HEK293T (cell line): ENCODE measurements around the gene OR5A1.

Experiments
- CTCF ChIA-PET: fragments of 350-600 bp; formaldehyde crosslinking; extraction: SDS; loops from one replicate; lab custom pipeline; 2021; ENCODE audit warnings: antibody characterized with exemption, inconsistent platforms; lab: Yijun Ruan, JAX
- POLR2A ChIA-PET: fragments of 350-600 bp; formaldehyde crosslinking; extraction: SDS; loops from one replicate; lab custom pipeline; 2020; ENCODE audit warnings: antibody characterized with exemption, inconsistent platforms; lab: Yijun Ruan, JAX
- DNase-seq: peaks from one replicate; pipeline ENCODE4 v3.0.0; 2012; ENCODE audit warnings: mixed read lengths; ENCODE audit errors: extremely low spot score
- ARNT ChIP-seq: fragments of 450-650 bp; IDR thresholded peaks from 2 replicates; pipeline ENCODE4 v1.6.1; 2017; ENCODE audit warnings: mild to moderate bottlenecking
- BHLHE40 ChIP-seq: fragments of 450-650 bp; IDR thresholded peaks from 2 replicates; pipeline ENCODE4 v1.6.1; 2016; ENCODE audit warnings: mild to moderate bottlenecking, moderate library complexity, borderline replicate concordance
- CTBP1 ChIP-seq: fragments of 450-650 bp; IDR thresholded peaks from 2 replicates; pipeline ENCODE4 v1.6.1; 2016; ENCODE audit warnings: borderline replicate concordance
- ELF4 ChIP-seq: fragments of 450-650 bp; IDR thresholded peaks from 2 replicates; pipeline ENCODE4 v1.6.1; 2017; ENCODE audit warnings: antibody characterized with exemption
- FOXA1 ChIP-seq: fragments of 450-650 bp; IDR thresholded peaks from 2 replicates; pipeline ENCODE4 v1.6.1; 2016; ENCODE audit warnings: mild to moderate bottlenecking
- FOXK2 ChIP-seq: fragments of 450-650 bp; IDR thresholded peaks from 2 replicates; pipeline ENCODE4 v1.6.1; 2016; ENCODE audit warnings: mild to moderate bottlenecking
- FOXM1 ChIP-seq: fragments of 450-650 bp; IDR thresholded peaks from 2 replicates; pipeline ENCODE4 v1.6.1; 2017; ENCODE audit warnings: mild to moderate bottlenecking, borderline replicate concordance
- HDGF ChIP-seq: fragments of 450-650 bp; IDR thresholded peaks from 2 replicates; pipeline ENCODE4 v1.6.1; 2017; ENCODE audit warnings: antibody characterized with exemption, borderline replicate concordance
- L3MBTL2 ChIP-seq: fragments of 450-650 bp; conservative IDR thresholded peaks from 2 replicates; pipeline ENCODE4 v1.6.1; 2016; ENCODE audit warnings: mild to moderate bottlenecking
- LEF1 ChIP-seq: fragments of 450-650 bp; IDR thresholded peaks from 2 replicates; pipeline ENCODE4 v1.6.1; 2017; ENCODE audit warnings: mild to moderate bottlenecking, borderline replicate concordance
- NFRKB ChIP-seq: fragments of 450-650 bp; IDR thresholded peaks from 2 replicates; pipeline ENCODE4 v1.6.1; 2016; ENCODE audit warnings: mild to moderate bottlenecking, moderate library complexity
- PKNOX1 ChIP-seq: fragments of 450-650 bp; IDR thresholded peaks from 2 replicates; pipeline ENCODE4 v1.6.1; 2016
- SP1 ChIP-seq: fragments of 450-650 bp; IDR thresholded peaks from 2 replicates; pipeline ENCODE4 v1.6.1; 2017
- SUZ12 ChIP-seq: fragments of 450-650 bp; IDR thresholded peaks from 2 replicates; pipeline ENCODE4 v1.6.1; 2016; ENCODE audit warnings: mild to moderate bottlenecking
- TARDBP ChIP-seq: fragments of 450-650 bp; IDR thresholded peaks from 2 replicates; pipeline ENCODE4 v1.6.1; 2016
- ZNF384 ChIP-seq: fragments of 450-650 bp; IDR thresholded peaks from 2 replicates; pipeline ENCODE4 v1.6.1; 2016

Gene OR5A1

DNA sequence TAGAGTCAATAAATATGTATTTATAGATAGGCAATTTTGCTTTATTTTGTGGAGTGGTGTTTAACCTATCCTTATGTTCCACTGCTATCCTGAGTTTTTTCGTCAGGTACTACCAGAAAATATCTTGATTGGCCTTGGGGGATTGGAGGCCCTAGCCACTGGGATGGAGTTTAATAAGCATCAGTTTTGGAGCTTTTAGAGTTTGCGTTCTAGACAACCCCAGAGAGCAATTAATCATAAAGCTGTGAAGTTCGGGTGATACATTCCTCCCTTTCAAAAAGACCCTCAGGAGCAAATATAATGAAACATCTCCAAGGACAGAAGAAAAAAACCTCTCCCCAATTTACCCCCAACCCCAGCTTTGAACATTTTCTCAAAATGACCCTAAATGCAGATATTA is at the start of gene OR5A1:
Gene OR5A1, plus strand, starts transcription at position 301 of the 400 bp plus-strand sequence. CDS start 6,700 bp downstream, outside the sequence.
- ChIA-PET CTCF (no interaction called here), POLR2A (no interaction called here)
- DNase-seq, result no peak
- TF ChIP-seq ARNT (no peak), FOXK2 (no peak), SUZ12 (no peak), FOXA1 (no peak), SP1 (no peak), NFRKB (no peak), LEF1 (no peak), HDGF (no peak), PKNOX1 (no peak), L3MBTL2 (no peak), ZNF384 (no peak), ELF4 (no peak), TARDBP (no peak), FOXM1 (no peak), BHLHE40 (no peak), CTBP1 (no peak)

DNA sequence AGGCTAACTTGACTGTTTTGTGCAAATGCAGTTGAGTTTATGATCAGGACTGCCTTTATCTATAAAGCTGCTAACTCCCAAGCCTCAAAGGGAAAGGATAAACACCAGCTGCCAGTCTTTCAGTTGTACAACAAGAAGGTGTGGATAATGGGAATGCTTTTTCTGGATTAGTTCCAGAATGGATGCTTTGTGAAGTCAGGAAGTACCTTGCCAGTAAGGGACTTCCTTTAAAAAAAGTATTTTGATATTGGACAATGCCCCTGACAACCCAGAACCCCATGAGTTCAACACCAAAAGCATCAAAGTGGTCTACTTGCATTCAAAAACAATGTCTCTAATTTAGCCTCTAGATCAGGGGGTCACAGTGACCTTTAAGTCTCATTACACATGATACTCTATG is 42.1 kb upstream of the OR5A1 start:
- ChIA-PET CTCF (no interaction called here), POLR2A (no interaction called here)
- no peak for TF ChIP-seq FOXA1
- no peak for TF ChIP-seq FOXM1
- no peak for TF ChIP-seq NFRKB
- TF ChIP-seq L3MBTL2, result no peak
- TF ChIP-seq SP1, result no peak
- no peak for TF ChIP-seq ZNF384
- no peak for TF ChIP-seq PKNOX1
- TF ChIP-seq HDGF, result no peak
- no peak for TF ChIP-seq BHLHE40
- TF ChIP-seq LEF1, result no peak
- no peak for TF ChIP-seq ELF4
- no peak for TF ChIP-seq SUZ12
- no peak for DNase-seq

DNA sequence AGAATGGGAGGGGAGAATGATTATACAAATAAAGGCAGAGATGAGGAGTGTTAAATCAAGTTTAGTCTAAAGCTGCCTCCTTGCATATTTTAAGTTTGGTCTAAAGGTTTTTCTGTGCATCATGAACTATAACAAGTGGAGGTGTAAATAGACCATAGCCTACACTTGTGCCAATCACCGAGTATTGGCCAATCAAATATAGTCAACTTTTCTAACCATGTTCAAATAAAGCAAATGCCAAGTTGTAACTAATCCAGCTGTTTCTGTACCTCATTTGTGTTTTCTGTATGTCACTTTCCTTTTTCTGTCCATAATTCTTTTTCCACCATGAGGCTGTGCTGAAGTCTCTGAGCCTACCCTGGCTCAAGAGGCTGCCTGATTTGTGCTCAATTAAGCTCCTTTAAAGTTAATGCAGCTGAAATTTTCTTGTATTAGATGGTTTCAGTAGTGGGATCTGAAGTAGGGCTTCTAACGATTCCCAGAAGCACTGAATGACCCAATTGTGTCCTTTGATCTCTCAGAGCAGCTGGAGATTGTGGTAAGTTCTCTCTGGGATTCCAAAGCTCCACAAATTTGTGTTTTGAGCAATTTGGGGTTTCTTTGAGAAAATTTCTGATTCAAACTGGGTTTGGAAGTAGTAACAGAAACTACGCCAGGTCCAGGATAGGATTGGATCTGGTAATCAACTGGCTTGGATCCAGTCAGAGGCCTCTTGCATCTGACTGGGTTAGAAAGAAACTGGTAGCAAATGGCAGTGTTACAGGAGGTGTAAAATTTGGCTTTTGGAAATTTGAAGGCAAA is 35.6 kb upstream of the OR5A1 start:
- ChIA-PET CTCF (interaction anchor here (0.6 kb wide), 1 partner anchor 61 kb away, joined by 5 read pairs; no protein-coding TSS in a partner anchor), POLR2A (no interaction called here)
- TF ChIP-seq ARNT, result no peak
- no peak for TF ChIP-seq HDGF
- no peak for TF ChIP-seq ZNF384
- no peak for TF ChIP-seq FOXM1
- TF ChIP-seq L3MBTL2, result no peak
- TF ChIP-seq SUZ12, result no peak
- TF ChIP-seq PKNOX1, result no peak
- no peak for TF ChIP-seq FOXA1
- no peak for TF ChIP-seq TARDBP
- no peak for TF ChIP-seq FOXK2
- TF ChIP-seq ELF4, result no peak
- no peak for TF ChIP-seq CTBP1
- no peak for TF ChIP-seq NFRKB
- TF ChIP-seq LEF1, result no peak
- DNase-seq, result no peak

DNA sequence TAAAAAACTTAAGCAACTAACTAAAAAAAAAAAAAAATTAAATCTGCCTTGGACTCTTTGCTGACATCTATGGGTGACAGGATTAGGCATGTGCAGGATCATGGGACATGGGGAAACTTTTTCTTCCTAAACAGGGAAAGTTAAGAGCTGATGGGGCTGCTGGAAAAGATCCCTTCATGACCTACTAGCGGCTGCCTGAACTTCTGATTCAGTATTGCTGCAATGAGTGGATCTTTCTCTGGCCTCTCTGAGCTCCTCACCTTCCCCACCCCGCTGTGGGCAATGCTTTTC is 35.1 kb upstream of the OR5A1 start:
- CTCF ChIA-PET, result interaction anchor here (0.6 kb wide), 1 partner anchor 60 kb away, joined by 5 read pairs; no protein-coding TSS in a partner anchor
- no peak for TF ChIP-seq FOXM1
- TF ChIP-seq ZNF384, result no peak
- no peak for TF ChIP-seq CTBP1
- no peak for DNase-seq
- POLR2A ChIA-PET, result no interaction called here

- ChIA-PET POLR2A (no interaction called here), CTCF (no interaction called here)
- DNase-seq, result no peak
- TF ChIP-seq SP1 (no peak), LEF1 (no peak)
These were observed 32.7 kb upstream of the OR5A1 start for GRCh38 chr11:59403546-59403945.

- TF ChIP-seq TARDBP, result no peak
- TF ChIP-seq SP1, result no peak
- no peak for TF ChIP-seq FOXM1
- no peak for TF ChIP-seq L3MBTL2
- TF ChIP-seq ZNF384, result no peak
- no peak for TF ChIP-seq ARNT
- TF ChIP-seq FOXK2, result no peak
- no peak for TF ChIP-seq LEF1
- DNase-seq, result no peak
- POLR2A ChIA-PET, result no interaction called here
- CTCF ChIA-PET, result no interaction called here
These were observed 22.6 kb upstream of the OR5A1 start for GRCh38 chr11:59413646-59414045.
